Measurements from ENCODE around the gene OR51V1. TPM values are rescaled to one million over a fixed set of nuclear protein-coding genes. Genes with fewer than 3 reads are reported as not detected.
"Not testable (repeated sequence)": the region's sequence is repeated elsewhere in the genome, so short reads cannot be mapped to it uniquely, and the experiment has no call there.

Gene OR51V1
- total RNA-seq, result not detected

- TF ChIP-seq CTCF (IDR thresholded peaks at IDR 0.05), result no peak
- TF ChIP-seq POLR2A (IDR thresholded peaks at IDR 0.05), result no peak
- Histone ChIP-seq H3K27ac (no peak within 1 kb of the TSS), H3K27me3 (no peaks in the 10 kb centered on the region), H3K9me3 (no peaks in the 10 kb centered on the region), H3K4me1 (no peaks in the 10 kb centered on the region), H3K36me3 (no peaks in the 10 kb centered on the region), H3K4me3 (no peak within 1 kb of the TSS)
- no peak for DNase-seq
Measured at GRCh38 chr11:5200582-5200981, at the start of gene OR51V1. OR51V1 (minus strand) TSS chr11:5200682; CDS start chr11:5200682, 0 bp downstream.

GRCh38 chr11:5249807-5250396 lies 49.4 kb upstream of the OR51V1 start, which contains the start of gene HBG1:
HBG1 (minus strand) TSS chr11:5249857; CDS start chr11:5249804, 53 bp downstream.
- not testable (repeated sequence) for H3K4me1 ChIP-seq, H3K9me3 ChIP-seq, H3K27ac ChIP-seq, H3K27me3 ChIP-seq, H3K36me3 ChIP-seq, DNase-seq, H3K4me3 ChIP-seq

GRCh38 chr11:5248498-5248897 lies 48.0 kb upstream of the OR51V1 start:
- H3K9me3 ChIP-seq, DNase-seq, H3K27ac ChIP-seq, H3K27me3 ChIP-seq, H3K4me1 ChIP-seq, H3K36me3 ChIP-seq, H3K4me3 ChIP-seq: not testable (repeated sequence)

GRCh38 chr11:5247472-5248192 lies 47.1 kb upstream of the OR51V1 start:
- DNase-seq, result no peak
- no peak for TF ChIP-seq CTCF (IDR thresholded peaks at IDR 0.05)
- no peak for TF ChIP-seq POLR2A (IDR thresholded peaks at IDR 0.05)
- Histone ChIP-seq H3K27ac (no peak overlapping the region), H3K36me3 (no peaks in the 10 kb centered on the region), H3K4me3 (no peak overlapping the region), H3K27me3 (no peaks in the 10 kb centered on the region), H3K9me3 (no peaks in the 10 kb centered on the region), H3K4me1 (no peaks in the 10 kb centered on the region)

- DNase-seq, result no peak
- no peaks in the 10 kb centered on the region for H3K4me1 ChIP-seq
- no peak for TF ChIP-seq CTCF (IDR thresholded peaks at IDR 0.05)
- no peak for TF ChIP-seq POLR2A (IDR thresholded peaks at IDR 0.05)
- no peak overlapping the region for H3K4me3 ChIP-seq
- no peaks in the 10 kb centered on the region for H3K9me3 ChIP-seq
- H3K27ac ChIP-seq, result no peak overlapping the region
- no peaks in the 10 kb centered on the region for H3K27me3 ChIP-seq
- no peaks in the 10 kb centered on the region for H3K36me3 ChIP-seq
Measured at GRCh38 chr11:5246772-5247471, 46.4 kb upstream of the OR51V1 start.

GRCh38 chr11:5245155-5245554 lies 44.7 kb upstream of the OR51V1 start:
- DNase-seq, result no peak
- H3K27me3 ChIP-seq, result no peaks in the 10 kb centered on the region
- TF ChIP-seq POLR2A (IDR thresholded peaks at IDR 0.05) (no peak), CTCF (IDR thresholded peaks at IDR 0.05) (no peak)
- H3K36me3 ChIP-seq, result no peaks in the 10 kb centered on the region
- no peaks in the 10 kb centered on the region for H3K9me3 ChIP-seq
- H3K27ac ChIP-seq, result no peak overlapping the region
- no peaks in the 10 kb centered on the region for H3K4me1 ChIP-seq
- H3K4me3 ChIP-seq, result no peak overlapping the region
